Dedifferentiated amniotic fluid mesenchymal stem cell (primary cell): Measurements from ENCODE around the gene CBLL1.

Experiments
- DNase-seq: peaks from one replicate; pipeline ENCODE4 v3.0.0-alpha.2; 2016; ENCODE audit errors: extremely low spot score

CBLL1 gene

DNA sequence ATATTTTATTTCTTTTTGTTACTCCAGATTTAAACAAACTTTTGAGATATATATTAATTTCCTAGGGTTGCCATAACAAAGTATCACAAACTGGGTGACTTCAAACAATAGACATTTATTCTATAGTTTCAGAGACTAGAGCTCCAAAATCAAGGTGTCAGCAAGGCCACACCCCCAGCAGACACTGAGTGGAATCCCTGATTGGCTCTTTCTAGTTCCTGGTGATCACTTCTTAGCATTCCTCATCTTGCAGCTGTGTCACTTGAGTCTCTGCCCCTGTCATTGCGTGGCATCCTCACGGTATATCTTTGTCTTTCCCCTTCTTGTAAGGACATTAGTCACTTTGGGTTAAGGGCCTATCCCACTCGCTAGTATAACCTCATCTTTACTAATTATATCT, 66.7 kb downstream of the CBLL1 start:
- DNase-seq: no peak
